WTC11 (cell line): Measurements from ENCODE around the gene KLHL5. TPM values are rescaled to one million over a fixed set of nuclear protein-coding genes. Genes with fewer than 3 reads are reported as not detected.

Source experiments
- ATAC-seq: fragments of 200-7000 bp; cut with Tn5 transposase; 2 replicates; pipeline ENCODE4 v1.10.0; 2021; ENCODE audit warnings: mild to moderate bottlenecking, moderate library complexity
- CTCF ChIA-PET: fragments of 300-600 bp; sonication (Branson Sonifier 250); formaldehyde crosslinking; loops from one replicate; lab custom pipeline; 2021; ENCODE audit warnings: antibody characterized with exemption; lab: Charles Lee
- POLR2A ChIA-PET: fragments of 350-600 bp; sonication (Branson Sonifier 250); formaldehyde crosslinking; loops from one replicate; lab custom pipeline; 2021; ENCODE audit warnings: antibody characterized with exemption; lab: Charles Lee
- DNase-seq: peaks from one replicate; pipeline ENCODE4 v3.0.0; 2021; ENCODE audit warnings: low spot score
- H3K27ac Mint-ChIP-seq: 2 replicates; pipeline ENCODE4 v1.8.0; 2021; ENCODE audit warnings: mixed read lengths
- H3K27me3 Mint-ChIP-seq: 2 replicates; pipeline ENCODE4 v1.8.0; 2021; ENCODE audit warnings: low read depth, mild to moderate bottlenecking, moderate library complexity, mixed read lengths
- H3K36me3 Mint-ChIP-seq: 2 replicates; pipeline ENCODE4 v1.8.0; 2021; ENCODE audit warnings: mixed read lengths
- H3K4me1 Mint-ChIP-seq: 2 replicates; pipeline ENCODE4 v1.8.0; 2022; ENCODE audit warnings: mixed read lengths
- H3K4me3 Mint-ChIP-seq: 2 replicates; pipeline ENCODE4 v1.8.0; 2021; ENCODE audit warnings: mild to moderate bottlenecking, moderate library complexity, mixed read lengths
- H3K9me3 Mint-ChIP-seq: 2 replicates; pipeline ENCODE4 v1.8.0; 2021; ENCODE audit warnings: mixed read lengths
- AR ChIP-seq: fragments of 250-450 bp; sonication (Bioruptor Pico); IDR thresholded peaks from 2 replicates; pipeline ENCODE4 v1.9.0; 2021; ENCODE audit warnings: mild to moderate bottlenecking
- ATF1 ChIP-seq: sonication (generic); formaldehyde crosslinking; IDR thresholded peaks from 2 replicates; pipeline ENCODE4 v1.8.1; 2023; ENCODE audit warnings: mild to moderate bottlenecking, moderate library complexity, missing genetic modification reagents
- ATF2 ChIP-seq: sonication (generic); formaldehyde crosslinking; IDR thresholded peaks from 2 replicates; pipeline ENCODE4 v1.8.1; 2022; ENCODE audit warnings: low read depth, missing genetic modification reagents, borderline replicate concordance
- CBFB ChIP-seq: sonication (generic); formaldehyde crosslinking; IDR thresholded peaks from 2 replicates; pipeline ENCODE4 v1.8.1; 2022; ENCODE audit warnings: mild to moderate bottlenecking, low read depth, missing genetic modification reagents
- CREM ChIP-seq: sonication (generic); formaldehyde crosslinking; IDR thresholded peaks from 2 replicates; pipeline ENCODE4 v1.8.1; 2022; ENCODE audit warnings: mild to moderate bottlenecking, missing genetic modification reagents, moderate library complexity
- E2F4 ChIP-seq: sonication (generic); formaldehyde crosslinking; IDR thresholded peaks from 2 replicates; pipeline ENCODE4 v1.8.1; 2022; ENCODE audit warnings: low read depth, mild to moderate bottlenecking, moderate library complexity, missing genetic modification reagents, borderline replicate concordance
- GABPB1 ChIP-seq: sonication (generic); formaldehyde crosslinking; IDR thresholded peaks from 2 replicates; pipeline ENCODE4 v1.8.1; 2023; ENCODE audit warnings: mild to moderate bottlenecking, missing genetic modification reagents
- JAZF1 ChIP-seq: fragments of 250-450 bp; sonication (Bioruptor Pico); IDR thresholded peaks from 2 replicates; pipeline ENCODE4 v1.9.0; 2021; ENCODE audit warnings: moderate library complexity, mild to moderate bottlenecking, inconsistent platforms
- KAT7 ChIP-seq: sonication (generic); formaldehyde crosslinking; IDR thresholded peaks from 2 replicates; pipeline ENCODE4 v1.8.1; 2023; ENCODE audit warnings: missing genetic modification reagents, mild to moderate bottlenecking, borderline replicate concordance
- MXD4 ChIP-seq: fragments of 250-450 bp; sonication (Bioruptor Pico); IDR thresholded peaks from 2 replicates; pipeline ENCODE4 v1.8.0; 2021; ENCODE audit warnings: mild to moderate bottlenecking, moderate library complexity, borderline replicate concordance
- MYBL2 ChIP-seq: sonication (generic); formaldehyde crosslinking; IDR thresholded peaks from 2 replicates; pipeline ENCODE4 v1.8.1; 2023; ENCODE audit warnings: mild to moderate bottlenecking, moderate library complexity, missing genetic modification reagents
- NFYB ChIP-seq: sonication (generic); formaldehyde crosslinking; conservative IDR thresholded peaks from 2 replicates; pipeline ENCODE4 v1.8.0; 2022; ENCODE audit warnings: low read depth, missing genetic modification reagents
- USF1 ChIP-seq: sonication (generic); formaldehyde crosslinking; IDR thresholded peaks from 2 replicates; pipeline ENCODE4 v1.8.0; 2022; ENCODE audit warnings: mild to moderate bottlenecking, missing genetic modification reagents
- ZBTB43 ChIP-seq: sonication (generic); formaldehyde crosslinking; IDR thresholded peaks from 2 replicates; pipeline ENCODE4 v1.8.1; 2023; ENCODE audit warnings: mild to moderate bottlenecking, missing genetic modification reagents
- ZNF121 ChIP-seq: sonication (generic); formaldehyde crosslinking; IDR thresholded peaks from 2 replicates; pipeline ENCODE4 v1.8.0; 2023; ENCODE audit warnings: missing genetic modification reagents
- ZNF671 ChIP-seq: fragments of 250-450 bp; sonication (Bioruptor Pico); IDR thresholded peaks from 2 replicates; pipeline ENCODE4 v1.8.0; 2021; ENCODE audit warnings: mild to moderate bottlenecking
- total RNA-seq: library from RNA; stranded (reverse); gene quantifications from 3 replicates; pipeline ENCODE4 v1.2.3, GENCODE V29; 2021
- TF ChIP-seq, protein P1 (sequence below): fragments of 250-450 bp; sonication (Bioruptor Pico); IDR thresholded peaks from 2 replicates; pipeline ENCODE4 v1.9.0; 2021; ENCODE audit warnings: moderate library complexity, mild to moderate bottlenecking, inconsistent platforms, borderline replicate concordance
- TF ChIP-seq, protein P2 (sequence below): sonication (generic); formaldehyde crosslinking; IDR thresholded peaks from 2 replicates; pipeline ENCODE4 v1.8.0; 2023; ENCODE audit warnings: mild to moderate bottlenecking, missing genetic modification reagents

The KLHL5 gene
- total RNA-seq, 1 experiment from 2014 or later = 21.1 TPM

- ATAC-seq (no peak), DNase-seq (no peak)
- ChIA-PET CTCF (no interaction called here), POLR2A (interaction anchor here (0.6 to 1.7 kb wide), 2 partner anchors 13 to 15 kb away, joined by 3 to 4 read pairs; no protein-coding TSS in a partner anchor)
- TF ChIP-seq KAT7 = no peak
- TF ChIP-seq CREM (CRISPR knock-in tag) = no peak
- TF ChIP-seq, protein P1, sequence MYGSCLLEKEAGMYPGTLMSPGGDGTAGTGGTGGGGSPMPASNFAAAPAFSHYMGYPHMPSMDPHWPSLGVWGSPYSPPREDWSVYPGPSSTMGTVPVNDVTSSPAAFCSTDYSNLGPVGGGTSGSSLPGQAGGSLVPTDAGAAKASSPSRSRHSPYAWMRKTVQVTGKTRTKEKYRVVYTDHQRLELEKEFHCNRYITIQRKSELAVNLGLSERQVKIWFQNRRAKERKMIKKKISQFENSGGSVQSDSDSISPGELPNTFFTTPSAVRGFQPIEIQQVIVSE = no peak
- TF ChIP-seq MXD4 (CRISPR knock-in tag) = no peak
- TF ChIP-seq MYBL2 (CRISPR knock-in tag) = no peak
- Mint-ChIP-seq H3K27me3 (no peaks in the 10 kb centered on the region), H3K4me3 (peak overlapping the region; percentile 88), H3K9me3 (no peaks in the 10 kb centered on the region), H3K27ac (0 out of 2 replicates have a peak overlapping the region, but pooled peaks have one; percentile 2), H3K36me3 (no peaks in the 10 kb centered on the region), H3K4me1 (peaks cover 28% of the 10 kb centered on the region)
Observed at GRCh38 chr4:39045827-39046221, 16.2 kb upstream of the KLHL5 start.

DNA sequence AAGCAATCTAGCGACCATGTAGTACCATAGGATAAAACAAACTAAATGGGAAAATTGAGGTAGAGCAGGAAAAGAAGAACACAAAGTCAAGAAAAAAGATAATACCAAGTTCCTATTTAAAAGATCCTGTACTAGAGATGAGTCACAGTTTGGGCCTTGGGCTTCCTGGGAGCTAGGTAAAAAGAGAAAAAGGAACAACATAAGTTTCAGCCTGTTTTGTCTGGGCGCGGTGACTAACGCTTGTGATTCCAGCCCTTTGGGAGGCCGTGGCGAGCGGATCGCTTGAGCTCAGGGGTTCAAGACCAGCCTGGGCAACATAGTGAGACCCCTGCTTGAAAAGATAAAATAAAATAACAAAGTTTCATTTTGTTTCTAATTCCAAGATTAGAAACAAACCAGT lies 15.8 kb upstream of the KLHL5 start:
- H3K27me3 Mint-ChIP-seq = no peaks in the 10 kb centered on the region
- TF ChIP-seq ZNF121 (CRISPR knock-in tag) = 0 out of 2 replicates have a peak, but pooled peaks have one; percentile 32
- no peak for TF ChIP-seq USF1
- no peak for TF ChIP-seq ATF1 (CRISPR knock-in tag)
- TF ChIP-seq, all 79 proteins: peak for 1
- no peak for DNase-seq
- no peak for ATAC-seq
- Mint-ChIP-seq H3K36me3 (no peaks in the 10 kb centered on the region), H3K27ac (0 out of 2 replicates have a peak overlapping the region, but pooled peaks have one; percentile 2), H3K4me1 (peaks cover 32% of the 10 kb centered on the region), H3K4me3 (peak overlapping the region; percentile 88), H3K9me3 (no peaks in the 10 kb centered on the region)
- ChIA-PET CTCF (no interaction called here), POLR2A (interaction anchor here (0.6 kb wide), 1 partner anchor 13 kb away, joined by 3 read pairs; no protein-coding TSS in a partner anchor)

- peaks cover 33% of the 10 kb centered on the region for H3K4me1 Mint-ChIP-seq
- no peaks in the 10 kb centered on the region for H3K36me3 Mint-ChIP-seq
- no peaks in the 10 kb centered on the region for H3K9me3 Mint-ChIP-seq
- CTCF ChIA-PET = no interaction called here
- TF ChIP-seq CBFB (CRISPR knock-in tag) = no peak
- no peak for TF ChIP-seq ZNF671 (CRISPR knock-in tag)
- TF ChIP-seq E2F4 (CRISPR knock-in tag) = no peak
- TF ChIP-seq, protein P2, sequence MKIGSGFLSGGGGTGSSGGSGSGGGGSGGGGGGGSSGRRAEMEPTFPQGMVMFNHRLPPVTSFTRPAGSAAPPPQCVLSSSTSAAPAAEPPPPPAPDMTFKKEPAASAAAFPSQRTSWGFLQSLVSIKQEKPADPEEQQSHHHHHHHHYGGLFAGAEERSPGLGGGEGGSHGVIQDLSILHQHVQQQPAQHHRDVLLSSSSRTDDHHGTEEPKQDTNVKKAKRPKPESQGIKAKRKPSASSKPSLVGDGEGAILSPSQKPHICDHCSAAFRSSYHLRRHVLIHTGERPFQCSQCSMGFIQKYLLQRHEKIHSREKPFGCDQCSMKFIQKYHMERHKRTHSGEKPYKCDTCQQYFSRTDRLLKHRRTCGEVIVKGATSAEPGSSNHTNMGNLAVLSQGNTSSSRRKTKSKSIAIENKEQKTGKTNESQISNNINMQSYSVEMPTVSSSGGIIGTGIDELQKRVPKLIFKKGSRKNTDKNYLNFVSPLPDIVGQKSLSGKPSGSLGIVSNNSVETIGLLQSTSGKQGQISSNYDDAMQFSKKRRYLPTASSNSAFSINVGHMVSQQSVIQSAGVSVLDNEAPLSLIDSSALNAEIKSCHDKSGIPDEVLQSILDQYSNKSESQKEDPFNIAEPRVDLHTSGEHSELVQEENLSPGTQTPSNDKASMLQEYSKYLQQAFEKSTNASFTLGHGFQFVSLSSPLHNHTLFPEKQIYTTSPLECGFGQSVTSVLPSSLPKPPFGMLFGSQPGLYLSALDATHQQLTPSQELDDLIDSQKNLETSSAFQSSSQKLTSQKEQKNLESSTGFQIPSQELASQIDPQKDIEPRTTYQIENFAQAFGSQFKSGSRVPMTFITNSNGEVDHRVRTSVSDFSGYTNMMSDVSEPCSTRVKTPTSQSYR (CRISPR knock-in tag) = no peak
- no peak for TF ChIP-seq JAZF1 (CRISPR knock-in tag)
- H3K4me3 Mint-ChIP-seq = no peak overlapping the region
- H3K27ac Mint-ChIP-seq = no peak overlapping the region
- DNase-seq = no peak
- no peaks in the 10 kb centered on the region for H3K27me3 Mint-ChIP-seq
- POLR2A ChIA-PET = no interaction called here
- ATAC-seq = no peak
Observed at GRCh38 chr4:39047681-39048080, 14.4 kb upstream of the KLHL5 start.

DNA sequence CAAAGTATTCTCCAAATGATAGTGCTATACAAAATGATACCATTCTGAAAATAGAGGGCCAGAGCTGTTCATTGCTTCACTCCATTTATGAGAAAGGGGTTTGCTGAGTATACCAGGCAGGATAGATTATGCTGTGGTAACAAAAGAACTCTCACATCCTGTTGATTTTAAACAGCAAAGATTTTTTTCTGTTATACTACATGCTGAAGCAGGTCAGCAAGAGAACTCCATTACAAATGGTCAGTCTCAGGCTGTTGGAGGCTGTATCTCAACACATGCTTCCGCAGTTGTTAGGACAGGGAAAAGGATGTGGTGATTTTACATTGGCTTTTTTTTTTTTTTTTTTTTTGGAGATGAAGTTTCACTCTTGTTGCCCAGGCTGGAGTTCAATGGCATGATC lies 13.7 kb upstream of the KLHL5 start:
- Mint-ChIP-seq H3K27ac (no peak overlapping the region), H3K36me3 (no peaks in the 10 kb centered on the region), H3K27me3 (no peaks in the 10 kb centered on the region), H3K4me1 (peaks cover 29% of the 10 kb centered on the region), H3K9me3 (no peaks in the 10 kb centered on the region), H3K4me3 (no peak overlapping the region)
- POLR2A ChIA-PET = no interaction called here
- CTCF ChIA-PET = no interaction called here
- DNase-seq = no peak
- no peak for ATAC-seq
- no peak for TF ChIP-seq AR (CRISPR knock-in tag)
- TF ChIP-seq ZBTB43 = no peak
- TF ChIP-seq NFYB = no peak
- no peak for TF ChIP-seq ATF2 (CRISPR knock-in tag)
- TF ChIP-seq GABPB1 (CRISPR knock-in tag) = no peak
